Sigmoid colon (tissue), 7 donors: ENCODE measurements around the gene ABHD2. TPM values are rescaled to one million over a fixed set of nuclear protein-coding genes. Genes with fewer than 3 reads are reported as not detected.
A peak's percentile ranks its signal among the peaks of the same experiment; 100 is the strongest.
"Not testable (repeated sequence)": the region's sequence is repeated elsewhere in the genome, so short reads cannot be mapped to it uniquely, and the experiment has no call there.

Source experiments
- DNase-seq: peaks from one replicate; pipeline ENCODE4 v3.0.0-alpha.2; 2019
- H3K27ac ChIP-seq, 4 donors: fragments of 200-600 bp; sonication (generic); one replicate each; pipeline ENCODE4 v1.5.1; 2016 to 2019; ENCODE audit warnings: mild to moderate bottlenecking in 1 of 4
- H3K27me3 ChIP-seq, 3 donors: fragments of 200-600 bp; sonication (generic); one replicate each; pipeline ENCODE4 v1.5.1; 2019; ENCODE audit warnings: mild to moderate bottlenecking in 1 of 3
- H3K36me3 ChIP-seq, 4 donors: fragments of 200-600 bp; sonication (generic); one replicate each; pipeline ENCODE4 v1.5.1; 2016 to 2019
- H3K4me1 ChIP-seq, 4 donors: fragments of 200-600 bp; sonication (generic); one replicate each; pipeline ENCODE4 v1.5.1; 2017 to 2019
- H3K4me3 ChIP-seq, 4 donors: fragments of 200-600 bp; sonication (generic); one replicate each; pipeline ENCODE4 v1.5.1; 2017 to 2019; ENCODE audit warnings: mild to moderate bottlenecking in 2 of 4, moderate library complexity in 1 of 4
- H3K9me3 ChIP-seq, 4 donors: fragments of 200-600 bp in 3 of 4; sonication (generic) in 3 of 4; one replicate each; pipeline versions ENCODE4 v1.5.1 to v1.6.1; 2013 to 2019
- EP300 ChIP-seq, 4 donors: sonication (generic); formaldehyde crosslinking; IDR thresholded peaks; one replicate each; pipeline ENCODE4 v1.6.1; 2017; ENCODE audit warnings: antibody characterized with exemption in 4 of 4
- POLR2A ChIP-seq, 2 donors: fragments of 450-650 bp; IDR thresholded peaks; one replicate each; pipeline ENCODE4 v1.6.1; 2016; ENCODE audit warnings: antibody characterized with exemption in 2 of 2, mild to moderate bottlenecking in 2 of 2, moderate library complexity in 2 of 2
- POLR2AphosphoS5 ChIP-seq, 4 donors: sonication (generic); formaldehyde crosslinking; IDR thresholded peaks; one replicate each; pipeline ENCODE4 v1.6.1; 2017; ENCODE audit warnings: antibody characterized with exemption in 4 of 4
- WGBS, 2 donors: extraction: QIAGEN DNeasy Blood & Tissue Kit; methylation state at CpG; one replicate each; pipeline ENCODE4 v1.1.7; 2013; 5-methylcytosine and 5-hydroxymethylcytosine counted together
- intact Hi-C: fragments of 100-400 bp; cut with DNase I; formaldehyde crosslinking; loops from one replicate; pipeline ENCODE4 v1.15.1; 2023
- polyA plus RNA-seq, 3 donors: library from polyadenylated mRNA; stranded (reverse); fragments of 200-250 nt; gene quantifications; one replicate each; pipeline ENCODE4 v1.2.3, GENCODE V29; 2013
- total RNA-seq, 4 donors: library from RNA; depleted of rRNA; stranded (reverse); fragments of >200 nt; gene quantifications; one replicate each; pipeline ENCODE4 v1.1.0, GENCODE V29; 2016
- TF ChIP-seq, protein P1 (sequence below), 4 experiments: fragments of 450-650 bp in 3 of 4; fragments of 200-600 bp in 1 of 4; IDR thresholded peaks; one replicate each; pipeline ENCODE4 v1.5.1; 2016 to 2019; ENCODE audit warnings: antibody characterized with exemption in 4 of 4, mild to moderate bottlenecking in 3 of 4, moderate library complexity in 2 of 4
- donor health status: healthy with polysubstance abuse.
- donor health status: Bipolar disorder and iron deficiency.
- donor health status: healthy.

The ABHD2 gene
- total and polyA plus RNA-seq, 7 donors: 1.8 to 81.5 (median 32.9) TPM

DNA sequence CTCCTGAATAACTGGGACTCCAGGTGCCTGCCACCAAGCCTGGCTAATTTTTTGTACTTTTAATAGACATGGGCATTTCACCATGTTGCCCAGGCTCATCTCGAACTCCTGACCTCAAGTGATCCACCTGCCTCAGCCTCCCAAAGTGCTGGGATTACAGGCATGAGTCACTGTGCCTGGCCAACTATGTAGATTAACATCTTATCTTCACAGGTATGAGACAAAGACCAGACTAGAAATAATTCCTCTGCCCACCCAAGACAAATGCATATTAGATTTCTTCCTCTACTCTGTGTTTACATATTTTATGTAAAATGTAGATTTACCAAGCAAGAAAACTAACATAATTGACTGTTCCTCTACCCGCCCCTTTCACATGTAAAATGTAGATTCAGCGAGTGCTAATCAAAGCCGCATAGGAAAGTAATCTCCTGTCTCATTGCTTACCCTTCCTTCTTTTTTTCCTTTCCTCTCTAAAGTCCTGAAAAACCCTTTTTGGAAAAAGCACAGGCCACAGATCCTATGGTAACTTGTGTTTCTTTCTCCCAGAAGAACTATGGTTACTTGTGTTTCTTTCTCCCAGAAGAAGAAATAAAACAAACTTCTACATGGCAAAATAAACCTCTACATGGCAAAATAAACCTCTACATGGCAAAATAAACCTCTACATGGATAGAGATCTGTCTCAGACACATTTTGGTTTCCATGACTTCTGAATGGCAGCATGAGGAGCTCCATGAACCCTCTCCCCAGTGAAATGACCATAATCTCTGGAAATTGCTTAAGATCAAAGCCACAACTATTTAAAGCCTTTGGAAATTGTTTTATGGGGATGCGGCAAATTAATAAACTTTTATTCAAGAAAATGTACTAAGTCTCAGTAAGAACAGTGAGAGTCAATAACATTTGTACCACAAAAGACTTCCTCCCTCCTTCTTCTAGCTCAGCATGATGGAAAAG lies 9.1 kb upstream of the ABHD2 start:
- Histone ChIP-seq H3K9me3 (no peaks in the 10 kb centered on the region), H3K4me1 (no peaks in the 10 kb centered on the region), H3K27me3 (no peaks in the 10 kb centered on the region), H3K27ac (no peak overlapping the region), H3K4me3 (no peak overlapping the region), H3K36me3 (no peaks in the 10 kb centered on the region)
- intact Hi-C loops: no loop called here
- no peak for DNase-seq
- 92 to 93% methylated on average over 5 of the region's 5 CpGs for WGBS, 2 donors
- TF ChIP-seq POLR2A (IDR thresholded peaks at IDR 0.05): no peak
- TF ChIP-seq EP300 (IDR thresholded peaks at IDR 0.05): no peak
- TF ChIP-seq, protein P1, sequence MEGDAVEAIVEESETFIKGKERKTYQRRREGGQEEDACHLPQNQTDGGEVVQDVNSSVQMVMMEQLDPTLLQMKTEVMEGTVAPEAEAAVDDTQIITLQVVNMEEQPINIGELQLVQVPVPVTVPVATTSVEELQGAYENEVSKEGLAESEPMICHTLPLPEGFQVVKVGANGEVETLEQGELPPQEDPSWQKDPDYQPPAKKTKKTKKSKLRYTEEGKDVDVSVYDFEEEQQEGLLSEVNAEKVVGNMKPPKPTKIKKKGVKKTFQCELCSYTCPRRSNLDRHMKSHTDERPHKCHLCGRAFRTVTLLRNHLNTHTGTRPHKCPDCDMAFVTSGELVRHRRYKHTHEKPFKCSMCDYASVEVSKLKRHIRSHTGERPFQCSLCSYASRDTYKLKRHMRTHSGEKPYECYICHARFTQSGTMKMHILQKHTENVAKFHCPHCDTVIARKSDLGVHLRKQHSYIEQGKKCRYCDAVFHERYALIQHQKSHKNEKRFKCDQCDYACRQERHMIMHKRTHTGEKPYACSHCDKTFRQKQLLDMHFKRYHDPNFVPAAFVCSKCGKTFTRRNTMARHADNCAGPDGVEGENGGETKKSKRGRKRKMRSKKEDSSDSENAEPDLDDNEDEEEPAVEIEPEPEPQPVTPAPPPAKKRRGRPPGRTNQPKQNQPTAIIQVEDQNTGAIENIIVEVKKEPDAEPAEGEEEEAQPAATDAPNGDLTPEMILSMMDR (IDR thresholded peaks at IDR 0.05): no peak
- no peak for TF ChIP-seq POLR2AphosphoS5 (IDR thresholded peaks at IDR 0.05)

DNA sequence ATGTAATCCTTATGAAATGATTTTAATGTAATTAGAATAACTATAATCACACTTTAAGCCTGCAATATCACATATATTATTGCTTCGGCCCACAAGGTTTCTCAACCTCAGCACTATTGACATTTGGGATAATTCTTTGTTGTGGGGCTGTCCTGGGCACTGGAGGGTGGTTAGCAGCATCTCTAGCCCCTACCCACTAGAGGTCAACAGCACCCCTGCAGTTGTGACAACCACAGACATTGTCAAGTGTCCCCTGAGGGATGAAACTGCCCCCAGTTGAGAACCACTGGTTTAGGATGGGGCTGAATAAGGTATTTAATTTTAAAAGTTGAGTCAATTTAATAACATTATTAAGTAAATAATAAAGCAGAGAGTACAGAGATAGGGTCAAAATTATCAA lies 6.4 kb upstream of the ABHD2 start:
- Histone ChIP-seq H3K36me3 (no peaks in the 10 kb centered on the region), H3K27me3 (no peaks in the 10 kb centered on the region), H3K4me3 (no peak overlapping the region), H3K9me3 (no peaks in the 10 kb centered on the region), H3K4me1 (peaks cover 0 to 26% (median 18%) of the 10 kb centered on the region in 4 donors), H3K27ac (no peak overlapping the region)
- WGBS, 2 donors: 95% methylated on average over 1 of the region's 1 CpG
- intact Hi-C loops: no loop called here
- TF ChIP-seq EP300 (IDR thresholded peaks at IDR 0.05) (no peak), POLR2AphosphoS5 (IDR thresholded peaks at IDR 0.05) (no peak), POLR2A (IDR thresholded peaks at IDR 0.05) (no peak)
- TF ChIP-seq, protein P1 (IDR thresholded peaks at IDR 0.05): no peak
- DNase-seq: no peak

DNA sequence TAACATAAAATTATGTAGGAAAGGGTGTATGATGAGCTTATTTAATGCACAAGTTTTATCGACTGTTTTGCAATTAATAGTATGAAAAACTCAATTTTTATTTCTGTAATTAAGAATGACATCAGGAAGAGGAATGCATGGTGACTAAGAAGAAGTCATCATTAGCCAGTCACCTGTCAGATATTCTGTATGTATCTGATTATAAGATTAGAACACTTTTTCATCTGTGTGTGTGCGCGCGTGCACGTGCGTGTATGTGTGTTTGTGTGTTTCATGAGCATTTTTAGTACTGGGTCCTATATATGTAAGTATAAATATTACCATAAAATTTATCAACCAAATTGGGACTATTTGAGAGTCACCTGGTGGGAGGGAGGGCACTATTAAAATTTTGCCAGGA lies 5.0 kb upstream of the ABHD2 start:
- WGBS, 2 donors: 98% methylated on average over 6 of the region's 6 CpGs
- intact Hi-C loops: no loop called here
- H3K36me3 ChIP-seq: no peaks in the 10 kb centered on the region
- peaks cover 0 to 34% (median 26%) of the 10 kb centered on the region in 4 donors for H3K4me1 ChIP-seq
- no peaks in the 10 kb centered on the region for H3K27me3 ChIP-seq
- no peak overlapping the region for H3K4me3 ChIP-seq
- no peak for DNase-seq
- H3K27ac ChIP-seq: no peak overlapping the region
- no peaks in the 10 kb centered on the region for H3K9me3 ChIP-seq
- TF ChIP-seq EP300 (IDR thresholded peaks at IDR 0.05) (no peak), POLR2AphosphoS5 (IDR thresholded peaks at IDR 0.05) (no peak), POLR2A (IDR thresholded peaks at IDR 0.05) (no peak)
- TF ChIP-seq, protein P1 (IDR thresholded peaks at IDR 0.05): no peak

DNA sequence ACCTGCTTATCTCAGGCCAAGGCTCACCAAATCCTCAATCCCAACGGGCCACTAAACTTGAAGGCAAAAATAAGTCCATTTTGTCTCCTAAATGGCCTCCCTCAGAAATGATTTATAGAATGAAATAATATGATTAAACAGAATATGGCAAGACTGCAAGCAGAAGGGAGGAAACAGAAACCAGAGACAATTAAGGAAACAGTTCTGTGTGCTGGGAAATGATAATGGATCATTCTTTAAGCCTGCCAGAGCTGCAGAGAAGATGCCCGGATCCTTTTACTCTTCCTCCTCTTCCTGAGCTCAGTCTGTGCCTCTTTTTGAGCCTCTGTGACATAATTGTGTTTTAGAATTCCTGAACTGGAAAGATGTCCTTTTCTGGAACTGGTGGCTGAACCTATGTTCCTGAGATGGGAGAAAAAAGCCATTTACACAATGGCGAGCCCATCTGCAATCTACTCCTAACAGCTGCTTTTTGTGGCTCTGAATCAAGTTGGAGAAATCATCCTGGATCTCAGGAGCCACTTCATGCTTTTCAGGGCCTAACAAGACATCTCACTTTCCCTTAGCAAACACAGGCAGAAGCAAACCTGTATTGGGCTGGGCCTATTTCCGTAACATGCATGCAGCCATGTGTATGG lies 2.8 kb upstream of the ABHD2 start:
- Histone ChIP-seq H3K36me3 (no peaks in the 10 kb centered on the region), H3K27ac (peak overlapping the region; percentile 94 to 98 (median 96))
- intact Hi-C loops: no loop called here

DNA sequence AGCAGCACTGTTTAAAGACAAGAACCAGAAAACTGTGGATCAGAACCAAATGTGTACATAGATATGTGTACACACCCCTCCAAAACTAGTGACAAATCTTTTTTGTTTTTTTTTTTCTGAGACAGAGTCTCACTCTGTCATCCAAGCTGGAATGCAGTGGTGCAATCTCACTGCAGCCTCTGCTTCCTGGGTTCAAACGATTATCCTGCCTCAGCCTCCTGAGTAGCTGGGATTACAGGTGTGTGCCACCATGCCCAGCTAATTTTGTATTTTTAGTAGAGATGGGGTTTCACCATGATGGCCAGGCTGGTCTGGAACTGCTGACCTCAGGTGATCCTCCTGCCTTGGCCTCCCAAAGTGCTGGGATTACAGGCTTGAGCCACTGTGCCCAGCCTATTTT lies 2.3 kb upstream of the ABHD2 start:
- H3K4me3 ChIP-seq, H3K9me3 ChIP-seq, H3K27me3 ChIP-seq, intact Hi-C loops, H3K36me3 ChIP-seq: not testable (repeated sequence)
- DNase-seq: peak; percentile 18
- Histone ChIP-seq H3K27ac (peak overlapping the region; percentile 94 to 98 (median 96)), H3K4me1 (peaks cover 0 to 55% (median 47%) of the 10 kb centered on the region in 4 donors)
- 61 to 82% methylated on average over 1 of the region's 1 CpG for WGBS, 2 donors

More for the DNA sequence above, 2.8 kb upstream of the ABHD2 start:
- peaks cover 0 to 49% (median 42%) of the 10 kb centered on the region in 4 donors for H3K4me1 ChIP-seq
- 65 to 76% methylated on average over 4 of the region's 4 CpGs for WGBS, 2 donors
- no peaks in the 10 kb centered on the region for H3K27me3 ChIP-seq
- no peaks in the 10 kb centered on the region for H3K9me3 ChIP-seq
- no peak for TF ChIP-seq POLR2A (IDR thresholded peaks at IDR 0.05)
- TF ChIP-seq EP300 (IDR thresholded peaks at IDR 0.05): peak in 1 of 4 donors; percentile 11
- peak; percentile 11 to 64 (median 41) for TF ChIP-seq POLR2AphosphoS5 (IDR thresholded peaks at IDR 0.05)
- peak; percentile 18 for DNase-seq
- no peak overlapping the region for H3K4me3 ChIP-seq

DNA sequence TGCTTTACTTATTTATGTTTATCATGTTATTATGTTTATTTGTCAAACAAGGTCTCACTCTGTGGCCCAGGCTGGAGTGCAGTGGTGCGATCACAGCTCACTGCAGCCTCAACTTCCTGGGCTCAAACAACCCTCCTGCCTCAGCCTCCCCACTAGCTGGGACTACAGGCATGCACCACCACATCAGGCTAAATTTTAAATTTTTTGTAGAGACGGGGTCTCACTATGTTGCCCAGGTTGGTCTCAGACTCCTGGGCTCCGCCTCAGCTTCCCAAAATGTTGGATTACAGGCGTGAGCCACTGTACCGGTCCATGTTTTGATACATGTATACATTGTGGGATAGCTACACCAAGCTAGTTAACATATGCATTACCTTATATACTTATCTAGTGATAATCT lies 1.9 kb upstream of the ABHD2 start:
- peak; percentile 43 for DNase-seq
- H3K4me3 ChIP-seq, H3K36me3 ChIP-seq, intact Hi-C loops, H3K9me3 ChIP-seq, H3K27me3 ChIP-seq: not testable (repeated sequence)
- Histone ChIP-seq H3K4me1 (peaks cover 0 to 59% (median 51%) of the 10 kb centered on the region in 4 donors), H3K27ac (peak overlapping the region; percentile 94 to 98 (median 96))
- 97 to 99% methylated on average over 5 of the region's 5 CpGs for WGBS, 2 donors
